ENCODE data around the gene RNF212B.

GRCh38 chr14:23299211-23299957, 61.6 kb downstream of the RNF212B start:
- peak in 3 of 6 experiments; percentile 33 to 45 (median 34) for TF ChIP-seq CTCF (IDR thresholded peaks at IDR 0.05)
- no peak for TF ChIP-seq POLR2A (IDR thresholded peaks at IDR 0.05)

Measured in Peyer's patch (tissue), 4 donors.